Lower leg skin (tissue), 4 donors: Measurements from ENCODE around the gene ACAD8. TPM values are rescaled to one million over a fixed set of nuclear protein-coding genes. Genes with fewer than 3 reads are reported as not detected.

ENCODE experiments used
- DNase-seq, 2 donors: peaks; one replicate each; pipeline ENCODE4 v3.0.0-alpha.2; 2019; ENCODE audit warnings: low spot score in 2 of 2
- H3K4me3 ChIP-seq: fragments of 200-600 bp; sonication (generic); 2 replicates; pipeline ENCODE4 v1.5.1; 2017; ENCODE audit warnings: mild to moderate bottlenecking, low read depth; ENCODE audit not compliant: poor library complexity, severe bottlenecking
- POLR2A ChIP-seq, 2 donors: fragments of 450-650 bp; IDR thresholded peaks; one replicate each; pipeline ENCODE4 v1.6.1; 2016 to 2017; ENCODE audit warnings: antibody characterized with exemption in 2 of 2, mild to moderate bottlenecking in 1 of 2, moderate library complexity in 1 of 2
- WGBS, 2 donors: methylation state at CpG; one replicate each; pipeline ENCODE4 v1.1.5; 2018; 5-methylcytosine and 5-hydroxymethylcytosine counted together
- intact Hi-C: fragments of 100-400 bp; cut with DNase I; formaldehyde crosslinking; loops from one replicate; pipeline ENCODE4 v1.15.0; 2023; ENCODE audit warnings: low total_unique reads
- total RNA-seq, 4 donors: library from RNA; depleted of rRNA; stranded (reverse); fragments of >200 nt; gene quantifications; one replicate each; pipeline ENCODE4 v1.1.0, GENCODE V29; 2016
- TF ChIP-seq, protein P1 (sequence below), 3 donors: fragments of 450-650 bp; IDR thresholded peaks; one replicate each; pipeline ENCODE4 v1.5.1; 2016; ENCODE audit warnings: antibody characterized with exemption in 3 of 3, mild to moderate bottlenecking in 3 of 3, moderate library complexity in 2 of 3

ACAD8 gene
- total RNA-seq, 4 donors from 2014 or later = 49.0 to 68.6 (median 58.6) TPM

DNA sequence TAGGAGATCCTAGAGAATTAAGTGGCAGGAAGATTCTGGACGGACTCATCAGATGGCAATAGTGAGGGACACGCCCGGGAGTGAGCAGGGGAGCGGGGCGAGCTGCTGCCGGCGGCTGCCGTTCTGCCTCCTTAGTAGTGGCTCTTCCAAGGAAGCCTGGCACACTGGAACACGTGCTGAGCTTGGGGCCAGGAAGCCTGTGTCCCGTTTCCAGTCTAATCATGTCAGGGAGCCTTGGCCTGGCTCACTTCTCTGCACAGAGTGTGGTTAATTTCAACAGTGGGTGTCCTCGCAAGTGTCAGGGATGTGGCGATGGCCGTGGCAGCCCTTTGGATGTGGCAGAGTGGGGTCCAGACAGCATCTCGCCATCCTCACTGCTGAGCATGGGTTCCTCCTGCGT is 39.3 kb downstream of the ACAD8 start:
- intact Hi-C loops = no loop called here
- peak in 1 of 2 donors; percentile 72 for DNase-seq
- no peak for TF ChIP-seq POLR2A (IDR thresholded peaks at IDR 0.05)
- TF ChIP-seq, protein P1, sequence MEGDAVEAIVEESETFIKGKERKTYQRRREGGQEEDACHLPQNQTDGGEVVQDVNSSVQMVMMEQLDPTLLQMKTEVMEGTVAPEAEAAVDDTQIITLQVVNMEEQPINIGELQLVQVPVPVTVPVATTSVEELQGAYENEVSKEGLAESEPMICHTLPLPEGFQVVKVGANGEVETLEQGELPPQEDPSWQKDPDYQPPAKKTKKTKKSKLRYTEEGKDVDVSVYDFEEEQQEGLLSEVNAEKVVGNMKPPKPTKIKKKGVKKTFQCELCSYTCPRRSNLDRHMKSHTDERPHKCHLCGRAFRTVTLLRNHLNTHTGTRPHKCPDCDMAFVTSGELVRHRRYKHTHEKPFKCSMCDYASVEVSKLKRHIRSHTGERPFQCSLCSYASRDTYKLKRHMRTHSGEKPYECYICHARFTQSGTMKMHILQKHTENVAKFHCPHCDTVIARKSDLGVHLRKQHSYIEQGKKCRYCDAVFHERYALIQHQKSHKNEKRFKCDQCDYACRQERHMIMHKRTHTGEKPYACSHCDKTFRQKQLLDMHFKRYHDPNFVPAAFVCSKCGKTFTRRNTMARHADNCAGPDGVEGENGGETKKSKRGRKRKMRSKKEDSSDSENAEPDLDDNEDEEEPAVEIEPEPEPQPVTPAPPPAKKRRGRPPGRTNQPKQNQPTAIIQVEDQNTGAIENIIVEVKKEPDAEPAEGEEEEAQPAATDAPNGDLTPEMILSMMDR (IDR thresholded peaks at IDR 0.05) = no peak
- H3K4me3 ChIP-seq = no peak overlapping the region
- WGBS, 2 donors = 77 to 78% methylated on average over 15 of the region's 15 CpGs

DNA sequence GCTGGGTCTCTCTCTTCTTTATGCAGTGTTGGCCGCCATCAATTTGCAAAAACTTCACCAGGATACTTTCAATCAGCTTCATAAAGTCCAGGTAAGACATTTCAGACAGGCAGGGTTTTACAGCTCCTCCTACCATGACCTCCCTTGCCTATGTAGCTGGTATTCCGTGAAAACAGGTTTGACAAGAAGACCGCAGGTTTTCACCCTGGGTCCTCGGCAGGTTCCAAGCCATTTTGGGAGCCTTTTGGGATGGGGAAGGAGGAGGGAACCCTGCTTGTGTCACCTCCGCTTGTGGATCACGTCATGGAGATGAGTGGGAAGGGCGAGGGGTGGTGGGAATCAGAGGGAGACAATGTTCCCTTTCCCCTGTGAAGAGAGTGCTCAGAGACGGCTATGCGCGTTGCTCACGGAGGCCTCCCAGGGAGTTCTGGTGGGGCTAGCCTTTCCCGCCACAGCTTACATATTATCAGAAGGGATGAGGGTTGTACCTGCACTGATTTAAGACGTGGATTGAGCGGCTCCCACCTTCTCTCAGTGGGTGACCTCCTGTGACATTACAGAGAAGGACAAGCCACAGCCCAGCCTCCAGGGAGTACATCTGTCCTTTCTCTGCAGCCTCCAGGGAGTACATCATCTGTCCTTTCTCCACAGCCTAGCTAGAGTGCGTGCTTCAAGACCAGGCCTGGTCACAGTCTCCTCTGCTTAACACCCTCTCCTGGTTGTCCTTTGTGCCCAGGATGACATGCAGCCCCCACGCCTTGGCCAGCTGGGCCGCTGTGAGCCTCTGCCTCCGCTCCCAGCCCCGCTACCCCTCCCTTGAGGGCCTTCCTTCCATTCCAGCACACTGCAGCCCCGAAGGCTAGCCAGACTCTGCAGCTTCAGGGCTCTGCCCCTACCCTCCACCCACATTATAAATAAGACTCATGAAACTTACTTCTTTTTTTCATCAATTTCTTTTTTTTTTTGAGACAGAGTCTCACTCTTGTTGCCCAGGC is 40.0 kb downstream of the ACAD8 start:
- 75 to 81% methylated on average over 20 of the region's 20 CpGs for WGBS, 2 donors
- peak in 1 of 2 donors; percentile 49 for DNase-seq
- TF ChIP-seq POLR2A (IDR thresholded peaks at IDR 0.05) = no peak
- TF ChIP-seq, protein P1 (IDR thresholded peaks at IDR 0.05) = no peak
- intact Hi-C loops = no loop called here
- no peak overlapping the region for H3K4me3 ChIP-seq

DNA sequence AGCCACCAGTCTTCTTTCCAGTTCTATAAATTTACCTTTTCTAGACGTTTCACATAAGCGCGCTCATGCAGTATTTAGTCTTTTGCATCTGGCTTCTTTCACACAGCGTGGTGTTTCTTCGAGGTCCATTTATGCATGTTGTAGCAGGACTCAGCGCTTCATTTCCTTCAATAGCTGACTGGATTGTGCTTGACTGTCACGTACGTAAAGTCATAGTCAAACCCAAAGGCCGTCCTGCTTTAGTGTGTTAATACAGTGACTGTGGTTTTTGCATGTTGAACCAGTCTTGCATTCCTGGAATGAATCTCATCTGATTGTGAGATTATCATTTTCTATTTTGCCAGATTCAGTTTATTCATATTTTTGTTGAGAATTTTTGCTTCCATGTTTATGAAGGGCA is 41.3 kb downstream of the ACAD8 start:
- no peak overlapping the region for H3K4me3 ChIP-seq
- DNase-seq = no peak
- intact Hi-C loops = no loop called here
- WGBS, 2 donors = 89 to 91% methylated on average over 9 of the region's 9 CpGs
- TF ChIP-seq, protein P1 (IDR thresholded peaks at IDR 0.05) = no peak
- TF ChIP-seq POLR2A (IDR thresholded peaks at IDR 0.05) = no peak

DNA sequence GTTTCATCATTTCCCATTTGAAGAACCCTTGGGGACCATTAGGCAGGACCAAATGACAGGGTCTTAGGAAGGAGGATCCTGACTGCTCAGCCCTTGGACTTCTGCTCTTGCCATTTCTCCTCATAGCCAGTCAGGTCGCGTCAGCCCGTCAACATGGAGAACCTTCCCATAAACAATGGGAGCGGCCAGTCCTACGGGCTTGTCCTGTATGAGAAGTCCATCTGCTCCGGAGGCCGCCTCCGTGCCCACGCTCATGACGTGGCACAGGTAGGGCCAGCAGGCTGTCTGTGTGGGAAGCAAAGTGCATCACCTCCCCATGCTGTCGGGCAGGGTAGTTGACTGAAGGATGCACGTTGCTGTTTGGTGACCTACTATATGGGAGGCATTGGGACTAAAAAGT is 58.9 kb downstream of the ACAD8 start:
- WGBS, 2 donors = 85 to 88% methylated on average over 12 of the region's 12 CpGs
- TF ChIP-seq, protein P1 (IDR thresholded peaks at IDR 0.05) = no peak
- no peak for TF ChIP-seq POLR2A (IDR thresholded peaks at IDR 0.05)
- intact Hi-C loops = no loop called here
- no peak overlapping the region for H3K4me3 ChIP-seq
- peak in 1 of 2 donors; percentile 77 for DNase-seq

DNA sequence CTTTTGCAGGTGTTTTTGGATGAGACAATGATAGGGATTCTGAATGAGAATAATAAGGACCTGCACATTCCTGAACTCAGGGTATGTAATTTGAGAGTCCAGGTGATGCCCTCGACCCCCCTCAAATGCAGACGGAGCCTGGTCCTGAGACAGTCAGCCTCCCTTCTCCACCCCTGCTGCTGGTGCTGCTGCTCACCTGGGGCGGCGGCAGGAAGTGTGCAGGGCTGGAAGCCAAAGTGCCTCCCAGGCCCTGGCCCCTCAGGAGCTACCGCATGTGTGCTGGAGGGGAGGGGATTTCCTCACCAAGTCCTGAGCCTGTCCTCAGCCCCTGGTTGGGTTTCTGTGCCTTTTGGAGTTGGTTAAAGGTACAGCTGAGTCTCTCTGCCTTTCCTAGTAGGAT is 59.4 kb downstream of the ACAD8 start:
- H3K4me3 ChIP-seq = no peak overlapping the region
- intact Hi-C loops = no loop called here
- TF ChIP-seq, protein P1 (IDR thresholded peaks at IDR 0.05) = no peak
- no peak for TF ChIP-seq POLR2A (IDR thresholded peaks at IDR 0.05)
- DNase-seq = peak in 1 of 2 donors; percentile 70
- WGBS, 2 donors = 43 to 73% methylated on average over 4 to 5 of the region's 5 CpGs
